PC-3 (cell line): ENCODE results near the gene HOXD3.

Source experiments
- CTCF ChIP-seq: fragments of 300-600 bp; sonication (generic); conservative IDR thresholded peaks from 2 replicates; pipeline ENCODE4 v1.5.1; 2017; ENCODE audit warnings: antibody characterized with exemption, low read depth, mild to moderate bottlenecking, low read length
- EZH2 ChIP-seq: fragments of 300-600 bp; sonication (generic); IDR thresholded peaks from one replicate; pipeline ENCODE4 v1.6.1; 2017; ENCODE audit warnings: antibody characterized with exemption, mild to moderate bottlenecking, low read length; ENCODE audit not compliant: unreplicated experiment

GRCh38 chr2:176174382-176174823 lies 17.3 kb downstream of the HOXD3 start:
- TF ChIP-seq CTCF (no peak), EZH2 (no peak)
